BLaER1 treated with 17β-estradiol and CSF1 and Interleukin-3, amounts not matched to agents 10 nM and 100 nM (cell line): ENCODE results near the gene CHAF1B.

ENCODE experiments used
- H3K27ac ChIP-seq, 11 experiments: shearing (Covaris generic); formaldehyde crosslinking; 2 replicates each; pipeline ENCODE4 v1.8.1; 2022
- H3K27me3 ChIP-seq, 11 experiments: shearing (Covaris generic); formaldehyde crosslinking; 2 replicates each; pipeline ENCODE4 v1.8.1; 2022
- H3K36me3 ChIP-seq, 11 experiments: shearing (Covaris generic); formaldehyde crosslinking; 2 replicates each; pipeline ENCODE4 v1.8.1; 2022
- H3K4me1 ChIP-seq, 10 experiments: shearing (Covaris generic); formaldehyde crosslinking; 2 replicates each; pipeline ENCODE4 v1.8.1; 2022
- H3K4me2 ChIP-seq, 11 experiments: shearing (Covaris generic); formaldehyde crosslinking; 2 replicates each; pipeline ENCODE4 v1.8.1; 2022
- H3K4me3 ChIP-seq, 10 experiments: shearing (Covaris generic); formaldehyde crosslinking; 2 replicates each; pipeline ENCODE4 v1.8.1; 2022
- H3K9ac ChIP-seq, 11 experiments: shearing (Covaris generic); formaldehyde crosslinking; 2 replicates each; pipeline ENCODE4 v1.8.1; 2022
- H3K9me3 ChIP-seq, 11 experiments: shearing (Covaris generic); formaldehyde crosslinking; replicated peaks in 1 of 11; 2 replicates each; pipeline ENCODE4 v1.8.1; 2022
- H4K20me1 ChIP-seq, 11 experiments: shearing (Covaris generic); formaldehyde crosslinking; 2 replicates each; pipeline ENCODE4 v1.8.1; 2022
- Cebpa-rat ChIP-seq, 11 experiments: shearing (Covaris generic); IDR thresholded peaks; 2 replicates each; pipeline ENCODE4 v1.8.1; 2022

The CHAF1B gene

GRCh38 chr21:36461277-36461917, 76.2 kb downstream of the CHAF1B start:
- Histone ChIP-seq H3K36me3 (no peaks in the 10 kb centered on the region), H4K20me1 (no peaks in the 10 kb centered on the region), H3K27ac (no peak overlapping the region), H3K9ac (no peak overlapping the region), H3K4me2 (no peak overlapping the region), H3K27me3 (no peaks in the 10 kb centered on the region), H3K4me1 (peaks cover 0 to 10% (median 3%) of the 10 kb centered on the region in 10 experiments; a peak in 5 of 20 replicates), H3K9me3 (no peaks in the 10 kb centered on the region), H3K4me3 (no peak overlapping the region)
- no peak for TF ChIP-seq Cebpa-rat (IDR thresholded peaks at IDR 0.05)

- H4K20me1 ChIP-seq = no peaks in the 10 kb centered on the region
- peaks cover 0 to 10% (median 1%) of the 10 kb centered on the region in 10 experiments; a peak in 5 of 20 replicates for H3K4me1 ChIP-seq
- no peak overlapping the region for H3K27ac ChIP-seq
- TF ChIP-seq Cebpa-rat (IDR thresholded peaks at IDR 0.05) = no peak
- no peaks in the 10 kb centered on the region for H3K36me3 ChIP-seq
- no peaks in the 10 kb centered on the region for H3K9me3 ChIP-seq
- H3K27me3 ChIP-seq = no peaks in the 10 kb centered on the region
- no peak overlapping the region for H3K4me3 ChIP-seq
- no peak overlapping the region for H3K9ac ChIP-seq
- H3K4me2 ChIP-seq = no peak overlapping the region
Observed at GRCh38 chr21:36461918-36462486, 76.8 kb downstream of the CHAF1B start.

- no peak overlapping the region for H3K9ac ChIP-seq
- no peaks in the 10 kb centered on the region for H3K27me3 ChIP-seq
- H3K9me3 ChIP-seq = no peaks in the 10 kb centered on the region
Observed at GRCh38 chr21:36463204-36463603, 78.0 kb downstream of the CHAF1B start.

GRCh38 chr21:36463991-36464390, 78.8 kb downstream of the CHAF1B start:
- Histone ChIP-seq H3K4me3 (no peak overlapping the region), H3K9ac (no peak overlapping the region), H3K27me3 (no peaks in the 10 kb centered on the region), H3K27ac (no peak overlapping the region), H3K9me3 (no peaks in the 10 kb centered on the region), H4K20me1 (no peaks in the 10 kb centered on the region), H3K4me1 (peaks cover 0 to 10% (median 0%) of the 10 kb centered on the region in 10 experiments; a peak in 1 of 20 replicates), H3K36me3 (no peaks in the 10 kb centered on the region), H3K4me2 (no peak overlapping the region)
- TF ChIP-seq Cebpa-rat (IDR thresholded peaks at IDR 0.05) = no peak

More at GRCh38 chr21:36463204-36463603, 78.0 kb downstream of the CHAF1B start:
- H3K36me3 ChIP-seq = no peaks in the 10 kb centered on the region
- no peak overlapping the region for H3K4me2 ChIP-seq
- no peak for TF ChIP-seq Cebpa-rat (IDR thresholded peaks at IDR 0.05)
- H3K27ac ChIP-seq = no peak overlapping the region
- peaks cover 0 to 10% (median 0%) of the 10 kb centered on the region in 10 experiments; a peak in 1 of 20 replicates for H3K4me1 ChIP-seq
- no peak overlapping the region for H3K4me3 ChIP-seq
- no peaks in the 10 kb centered on the region for H4K20me1 ChIP-seq

GRCh38 chr21:36464590-36464989, 79.4 kb downstream of the CHAF1B start:
- Histone ChIP-seq H4K20me1 (no peaks in the 10 kb centered on the region), H3K4me3 (no peak overlapping the region), H3K36me3 (no peaks in the 10 kb centered on the region), H3K9me3 (no peaks in the 10 kb centered on the region), H3K27ac (no peak overlapping the region), H3K9ac (no peak overlapping the region), H3K4me2 (no peak overlapping the region), H3K27me3 (no peaks in the 10 kb centered on the region), H3K4me1 (0 out of 20 replicates have a peak, but pooled peaks cover 0 to 8% (median 0%) of the 10 kb centered on the region in 10 experiments)
- no peak for TF ChIP-seq Cebpa-rat (IDR thresholded peaks at IDR 0.05)

GRCh38 chr21:36465478-36465877, 80.3 kb downstream of the CHAF1B start:
- Histone ChIP-seq H3K9ac (no peak overlapping the region), H3K4me2 (no peak overlapping the region)

GRCh38 chr21:36466061-36466511, 80.9 kb downstream of the CHAF1B start:
- Histone ChIP-seq H3K9me3 (no peaks in the 10 kb centered on the region), H3K27ac (no peak overlapping the region), H3K27me3 (no peaks in the 10 kb centered on the region), H3K36me3 (no peaks in the 10 kb centered on the region), H4K20me1 (no peaks in the 10 kb centered on the region), H3K4me1 (no peaks in the 10 kb centered on the region), H3K4me3 (no peak overlapping the region), H3K9ac (no peak overlapping the region), H3K4me2 (no peak overlapping the region)
- no peak for TF ChIP-seq Cebpa-rat (IDR thresholded peaks at IDR 0.05)

More at GRCh38 chr21:36465478-36465877, 80.3 kb downstream of the CHAF1B start:
- no peak overlapping the region for H3K27ac ChIP-seq
- H4K20me1 ChIP-seq = no peaks in the 10 kb centered on the region
- TF ChIP-seq Cebpa-rat (IDR thresholded peaks at IDR 0.05) = no peak
- no peaks in the 10 kb centered on the region for H3K36me3 ChIP-seq
- H3K4me3 ChIP-seq = no peak overlapping the region
- no peaks in the 10 kb centered on the region for H3K27me3 ChIP-seq
- H3K9me3 ChIP-seq = no peaks in the 10 kb centered on the region
- H3K4me1 ChIP-seq = 0 out of 20 replicates have a peak, but pooled peaks cover 0 to 2% (median 0%) of the 10 kb centered on the region in 10 experiments
